Measurements from ENCODE around the gene VSIR. TPM values are rescaled to one million over a fixed set of nuclear protein-coding genes. Genes with fewer than 3 reads are reported as not detected.

VSIR gene
- total RNA-seq, 2 donors from 2014 or later, result 60.7 to 119 TPM

DNA sequence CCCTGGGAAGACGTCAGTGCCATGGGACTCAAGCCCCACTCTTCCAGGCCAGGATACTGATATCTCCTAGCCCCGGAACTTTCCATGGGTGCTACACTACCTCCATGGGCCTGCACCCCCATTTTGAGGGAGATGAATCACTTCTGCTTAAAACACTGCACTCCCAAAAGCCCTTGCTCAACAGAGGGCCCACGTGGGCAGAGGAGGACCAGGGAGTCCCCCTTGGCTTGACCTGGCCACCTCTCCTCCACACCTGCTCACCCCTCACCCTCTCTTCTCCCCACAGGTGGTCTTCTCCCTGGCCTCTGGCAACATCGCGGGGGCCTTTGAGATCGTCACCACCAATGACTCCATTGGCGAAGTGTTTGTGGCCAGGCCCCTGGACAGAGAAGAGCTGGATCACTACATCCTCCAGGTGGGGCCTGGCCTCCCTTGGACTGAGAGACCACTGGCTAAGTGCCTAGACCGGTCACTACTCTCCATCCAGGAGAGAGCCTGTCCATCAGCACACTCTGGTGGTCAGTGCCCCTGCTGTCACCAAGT is 33.9 kb downstream of the VSIR start:
- Histone ChIP-seq H3K36me3 (no peaks in the 10 kb centered on the region), H3K27me3 (replicated peaks; ENCODE audit: insufficient read depth) (no peaks in the 10 kb centered on the region), H3K4me3 (no peak overlapping the region), H3K27ac (no peak overlapping the region), H3K4me1 (ENCODE audit: control insufficient read depth in 1 of 2, low read depth in 2 of 2) (peaks cover 0 to 2% of the 10 kb centered on the region in 2 donors), H3K9me3 (no peaks in the 10 kb centered on the region)
- no peak for DNase-seq (ENCODE audit: low spot score)
- no peak for TF ChIP-seq CTCF (IDR thresholded peaks at IDR 0.05)
- no peak for ATAC-seq (ENCODE audit: insufficient number of reproducible peaks, low FRiP score, low read depth)

GRCh38 chr10:71737834-71738197 is 35.5 kb downstream of the VSIR start:
- Histone ChIP-seq H3K27me3 (replicated peaks; ENCODE audit: insufficient read depth) (no peaks in the 10 kb centered on the region), H3K9me3 (no peaks in the 10 kb centered on the region), H3K4me1 (ENCODE audit: control insufficient read depth in 1 of 2, low read depth in 2 of 2) (peaks cover 0 to 2% of the 10 kb centered on the region in 2 donors), H3K4me3 (no peak overlapping the region), H3K27ac (no peak overlapping the region), H3K36me3 (no peaks in the 10 kb centered on the region)
- TF ChIP-seq CTCF (IDR thresholded peaks at IDR 0.05), result no peak
- ATAC-seq (ENCODE audit: insufficient number of reproducible peaks, low FRiP score, low read depth), result no peak
- DNase-seq (ENCODE audit: low spot score), result no peak

GRCh38 chr10:71737001-71737833 is 36.1 kb downstream of the VSIR start:
- H3K27ac ChIP-seq, result peak overlapping the region in 1 of 2 donors; percentile 16
- H3K4me3 ChIP-seq, result no peak overlapping the region
- peaks cover 0 to 2% of the 10 kb centered on the region in 2 donors for H3K4me1 ChIP-seq (ENCODE audit: control insufficient read depth in 1 of 2, low read depth in 2 of 2)
- H3K36me3 ChIP-seq, result no peaks in the 10 kb centered on the region
- H3K9me3 ChIP-seq, result no peaks in the 10 kb centered on the region
- no peak for TF ChIP-seq CTCF (IDR thresholded peaks at IDR 0.05)
- DNase-seq (ENCODE audit: low spot score) (no peak), ATAC-seq (ENCODE audit: insufficient number of reproducible peaks, low FRiP score, low read depth) (no peak)
- no peaks in the 10 kb centered on the region for H3K27me3 ChIP-seq (replicated peaks; ENCODE audit: insufficient read depth)

GRCh38 chr10:71736570-71736952 is 36.8 kb downstream of the VSIR start:
- Histone ChIP-seq H3K27ac (peak overlapping the region in 1 of 2 donors; percentile 16), H3K4me3 (no peak overlapping the region), H3K4me1 (ENCODE audit: control insufficient read depth in 1 of 2, low read depth in 2 of 2) (peaks cover 0 to 2% of the 10 kb centered on the region in 2 donors), H3K36me3 (no peaks in the 10 kb centered on the region), H3K9me3 (no peaks in the 10 kb centered on the region), H3K27me3 (replicated peaks; ENCODE audit: insufficient read depth) (no peaks in the 10 kb centered on the region)
- DNase-seq (ENCODE audit: low spot score) (no peak), ATAC-seq (ENCODE audit: insufficient number of reproducible peaks, low FRiP score, low read depth) (no peak)
- TF ChIP-seq CTCF (IDR thresholded peaks at IDR 0.05), result no peak

GRCh38 chr10:71735709-71736569 is 37.4 kb downstream of the VSIR start:
- DNase-seq (ENCODE audit: low spot score) (no peak), ATAC-seq (ENCODE audit: insufficient number of reproducible peaks, low FRiP score, low read depth) (no peak)
- peaks cover 0 to 2% of the 10 kb centered on the region in 2 donors for H3K4me1 ChIP-seq (ENCODE audit: control insufficient read depth in 1 of 2, low read depth in 2 of 2)
- no peaks in the 10 kb centered on the region for H3K27me3 ChIP-seq (replicated peaks; ENCODE audit: insufficient read depth)
- no peak for TF ChIP-seq CTCF (IDR thresholded peaks at IDR 0.05)
- no peak overlapping the region for H3K4me3 ChIP-seq
- no peak overlapping the region for H3K27ac ChIP-seq
- H3K9me3 ChIP-seq, result no peaks in the 10 kb centered on the region
- H3K36me3 ChIP-seq, result no peaks in the 10 kb centered on the region
